HG03575 (cell line): ENCODE results near the gene AOAH.
"Not testable (repeated sequence)": the region's sequence is repeated elsewhere in the genome, so short reads cannot be mapped to it uniquely, and the experiment has no call there.

Experiments
- ATAC-seq: cut with Tn5 transposase; IDR thresholded peaks from one replicate; pipeline ENCODE4 v1.9.1; 2021; ENCODE audit not compliant: unreplicated experiment, insufficient number of reproducible peaks, low FRiP score; ENCODE audit errors: extremely low read depth

The AOAH gene

GRCh38 chr7:36504617-36505016 is 219.7 kb downstream of the AOAH start:
- ATAC-seq: not testable (repeated sequence)

- not testable (repeated sequence) for ATAC-seq
Observed at GRCh38 chr7:36504216-36504615, 220.1 kb downstream of the AOAH start.

GRCh38 chr7:36497775-36498174 is 226.5 kb downstream of the AOAH start:
- ATAC-seq: no peak

- not testable (repeated sequence) for ATAC-seq
Observed at GRCh38 chr7:36497176-36497575, 227.1 kb downstream of the AOAH start.

- no peak for ATAC-seq
Observed at GRCh38 chr7:36496576-36496975, 227.7 kb downstream of the AOAH start.

- no peak for ATAC-seq
Observed at GRCh38 chr7:36491317-36491716, 233.0 kb downstream of the AOAH start.

GRCh38 chr7:36490419-36490830 is 233.9 kb downstream of the AOAH start:
- ATAC-seq: no peak

- not testable (repeated sequence) for ATAC-seq
Observed at GRCh38 chr7:36488672-36489071, 235.6 kb downstream of the AOAH start.

GRCh38 chr7:36487756-36488336 is 236.4 kb downstream of the AOAH start:
- no peak for ATAC-seq

GRCh38 chr7:36486336-36486735 is 238.0 kb downstream of the AOAH start:
- ATAC-seq: no peak

- no peak for ATAC-seq
Observed at GRCh38 chr7:36484265-36484664, 240.0 kb downstream of the AOAH start.

- ATAC-seq: not testable (repeated sequence)
Observed at GRCh38 chr7:36483853-36484252, 240.4 kb downstream of the AOAH start.

GRCh38 chr7:36478745-36479144 is 245.5 kb downstream of the AOAH start:
- ATAC-seq: no peak

GRCh38 chr7:36475381-36475780 is 248.9 kb downstream of the AOAH start:
- no peak for ATAC-seq

- no peak for ATAC-seq
Observed at GRCh38 chr7:36475011-36475342, 249.3 kb downstream of the AOAH start.

- no peak for ATAC-seq
Observed at GRCh38 chr7:36474283-36475010, 249.8 kb downstream of the AOAH start.

GRCh38 chr7:36473454-36474282 is 250.6 kb downstream of the AOAH start:
- ATAC-seq: no peak

- no peak for ATAC-seq
Observed at GRCh38 chr7:36472141-36472729, 252.1 kb downstream of the AOAH start.

- no peak for ATAC-seq
Observed at GRCh38 chr7:36469236-36469635, 255.1 kb downstream of the AOAH start.
